Measurements from ENCODE around the gene WIZ.

The WIZ gene

DNA sequence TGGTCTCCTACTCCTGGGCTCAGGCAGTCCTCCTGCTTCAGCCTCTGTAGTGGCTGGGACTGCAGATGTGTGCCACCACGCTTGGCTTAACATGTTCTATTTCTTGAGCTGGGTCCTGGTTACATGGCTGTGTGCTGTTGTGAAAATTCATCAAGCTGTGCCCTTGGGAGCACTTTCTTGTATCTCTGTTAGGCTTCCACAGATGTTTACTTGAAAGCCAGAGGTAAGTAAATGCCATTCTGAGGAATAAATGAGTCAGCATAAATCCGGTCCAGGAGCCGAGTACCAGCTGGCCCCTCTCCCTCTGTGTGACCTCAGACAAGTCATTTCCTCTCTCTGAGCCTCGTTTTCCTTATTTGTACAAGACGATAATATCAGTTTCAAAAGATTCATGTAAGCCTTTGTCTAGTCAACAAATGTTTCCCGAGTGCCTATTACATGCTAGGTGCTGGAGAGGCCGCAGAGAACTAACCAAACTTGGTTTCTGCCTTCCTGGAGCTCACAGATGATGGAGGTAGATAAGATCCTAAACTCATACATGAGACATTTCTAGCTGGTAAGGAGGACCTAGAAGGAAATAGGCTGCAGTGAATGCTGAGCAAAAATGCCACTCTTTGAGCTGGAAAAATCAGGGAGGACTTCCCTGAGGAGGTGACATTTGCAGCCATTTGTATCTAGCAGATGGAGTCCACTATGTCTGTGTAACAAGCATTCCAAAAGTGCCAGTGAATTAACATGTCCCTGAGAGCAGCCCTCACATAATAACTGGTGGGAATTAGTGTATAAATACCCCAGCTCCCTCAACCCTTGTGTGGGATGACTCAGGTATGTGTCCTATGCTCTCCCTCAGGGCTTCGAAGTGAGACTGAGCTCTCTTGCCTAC, 17.3 kb upstream of the WIZ start:
- Histone ChIP-seq H3K36me3 (no peaks in the 10 kb centered on the region), H3K27me3 (peaks cover 34% of the 10 kb centered on the region), H3K4me3 (ENCODE audit: low read depth, low read length) (no peak overlapping the region), H3K9me3 (no peaks in the 10 kb centered on the region), H3K4me1 (no peaks in the 10 kb centered on the region)
- DNase-seq: no peak
- TF ChIP-seq, protein P1, sequence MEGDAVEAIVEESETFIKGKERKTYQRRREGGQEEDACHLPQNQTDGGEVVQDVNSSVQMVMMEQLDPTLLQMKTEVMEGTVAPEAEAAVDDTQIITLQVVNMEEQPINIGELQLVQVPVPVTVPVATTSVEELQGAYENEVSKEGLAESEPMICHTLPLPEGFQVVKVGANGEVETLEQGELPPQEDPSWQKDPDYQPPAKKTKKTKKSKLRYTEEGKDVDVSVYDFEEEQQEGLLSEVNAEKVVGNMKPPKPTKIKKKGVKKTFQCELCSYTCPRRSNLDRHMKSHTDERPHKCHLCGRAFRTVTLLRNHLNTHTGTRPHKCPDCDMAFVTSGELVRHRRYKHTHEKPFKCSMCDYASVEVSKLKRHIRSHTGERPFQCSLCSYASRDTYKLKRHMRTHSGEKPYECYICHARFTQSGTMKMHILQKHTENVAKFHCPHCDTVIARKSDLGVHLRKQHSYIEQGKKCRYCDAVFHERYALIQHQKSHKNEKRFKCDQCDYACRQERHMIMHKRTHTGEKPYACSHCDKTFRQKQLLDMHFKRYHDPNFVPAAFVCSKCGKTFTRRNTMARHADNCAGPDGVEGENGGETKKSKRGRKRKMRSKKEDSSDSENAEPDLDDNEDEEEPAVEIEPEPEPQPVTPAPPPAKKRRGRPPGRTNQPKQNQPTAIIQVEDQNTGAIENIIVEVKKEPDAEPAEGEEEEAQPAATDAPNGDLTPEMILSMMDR (IDR thresholded peaks at IDR 0.05; ENCODE audit: low read depth, low read length): no peak

DNA sequence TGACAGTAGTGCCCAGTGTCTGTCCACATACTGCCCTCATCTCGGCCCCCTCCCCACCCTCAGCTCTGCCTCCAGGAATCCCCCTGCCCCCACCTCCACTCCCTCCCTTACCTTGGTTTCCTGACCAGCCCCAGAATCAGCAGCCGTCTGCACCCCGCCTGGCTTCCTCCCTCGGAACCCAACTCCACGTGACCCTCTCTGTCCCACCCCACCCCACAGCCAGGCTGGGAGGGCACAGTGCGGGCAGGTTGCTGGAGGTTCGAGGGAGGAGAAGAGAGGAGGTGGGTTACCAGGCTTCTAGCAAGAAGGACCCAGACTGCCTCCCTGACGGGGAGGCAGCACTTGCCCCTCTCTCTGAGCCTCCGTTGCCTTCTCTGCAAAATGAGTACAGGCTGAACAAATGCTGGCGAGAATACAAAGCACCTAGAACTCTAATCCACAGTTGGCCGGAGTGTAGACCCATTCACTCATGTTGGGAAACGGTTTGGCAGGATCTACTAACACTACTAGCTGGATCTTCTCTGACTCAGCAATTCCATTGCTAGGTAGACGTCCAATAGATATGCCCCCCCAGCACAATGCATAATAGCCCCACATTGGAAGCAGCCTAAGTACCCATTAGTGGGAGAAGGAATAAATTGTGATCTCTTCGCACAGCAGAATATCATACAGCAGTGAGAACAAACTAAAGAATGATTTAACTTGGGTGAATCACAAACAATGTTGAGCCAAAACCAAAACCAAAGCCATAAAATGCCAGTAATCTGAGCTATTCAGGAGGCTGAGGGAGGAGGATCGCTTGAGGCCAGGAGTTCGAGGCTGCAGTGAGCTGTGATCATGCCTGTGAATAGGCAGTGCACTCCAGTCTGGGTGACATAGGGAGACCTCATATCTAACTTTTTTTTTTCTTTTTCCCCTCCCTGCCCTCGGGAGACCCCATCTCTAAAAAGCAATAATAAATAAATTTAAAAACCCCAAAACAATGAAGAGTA, 14.9 kb upstream of the WIZ start, which contains the start of gene RASAL3:
Gene RASAL3, minus strand, starts transcription at position 151 of the 992 bp plus-strand sequence. CDS start 186 bp downstream, outside the sequence.
- H3K9me3 ChIP-seq: no peaks in the 10 kb centered on the region
- DNase-seq: no peak
- H3K27me3 ChIP-seq: peaks cover 23% of the 10 kb centered on the region
- TF ChIP-seq, protein P1 (IDR thresholded peaks at IDR 0.05; ENCODE audit: low read depth, low read length): no peak
- no peak within 1 kb of the TSS for H3K4me3 ChIP-seq (ENCODE audit: low read depth, low read length)
- H3K4me1 ChIP-seq: no peaks in the 10 kb centered on the region
- no peaks in the 10 kb centered on the region for H3K36me3 ChIP-seq

DNA sequence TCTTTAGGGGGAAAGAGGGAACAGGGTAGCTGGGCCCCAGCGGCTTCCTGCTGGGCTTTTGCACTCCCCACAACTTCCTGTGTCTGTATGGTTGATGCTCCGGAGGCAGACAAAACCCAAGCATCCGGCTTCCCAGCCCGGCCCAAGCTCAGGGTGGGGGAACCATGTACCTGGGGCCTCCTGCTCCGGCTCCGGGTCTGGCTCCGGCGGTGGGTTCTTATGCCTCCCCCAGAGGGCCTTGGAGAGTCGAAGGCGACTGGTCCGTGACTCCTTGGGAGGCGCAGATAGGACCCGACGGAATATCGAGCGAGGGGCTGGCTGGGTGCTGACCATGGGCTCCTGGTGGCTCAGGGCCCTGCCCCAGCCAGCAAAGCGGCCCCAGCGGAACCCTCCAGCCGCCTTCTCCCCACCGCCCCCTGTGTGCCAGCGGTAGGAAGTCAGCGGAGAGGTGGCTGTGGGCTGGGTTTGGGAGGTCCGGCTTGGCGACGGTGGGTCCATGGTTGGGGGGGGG, 14.2 kb upstream of the WIZ start:
- Histone ChIP-seq H3K4me3 (ENCODE audit: low read depth, low read length) (no peak overlapping the region), H3K4me1 (no peaks in the 10 kb centered on the region), H3K27me3 (peaks cover 15% of the 10 kb centered on the region), H3K9me3 (no peaks in the 10 kb centered on the region), H3K36me3 (no peaks in the 10 kb centered on the region)
- DNase-seq: no peak
- TF ChIP-seq, protein P1 (IDR thresholded peaks at IDR 0.05; ENCODE audit: low read depth, low read length): no peak

GRCh38 chr19:15461694-15462093, 11.9 kb upstream of the WIZ start:
- peaks cover 26% of the 10 kb centered on the region for H3K27me3 ChIP-seq
- no peak overlapping the region for H3K4me3 ChIP-seq (ENCODE audit: low read depth, low read length)
- TF ChIP-seq, protein P1 (IDR thresholded peaks at IDR 0.05; ENCODE audit: low read depth, low read length): no peak
- H3K36me3 ChIP-seq: no peaks in the 10 kb centered on the region
- no peaks in the 10 kb centered on the region for H3K4me1 ChIP-seq
- DNase-seq: no peak
- no peaks in the 10 kb centered on the region for H3K9me3 ChIP-seq

GRCh38 chr19:15457701-15458484, 8.1 kb upstream of the WIZ start:
- no peak overlapping the region for H3K4me3 ChIP-seq (ENCODE audit: low read depth, low read length)

More at GRCh38 chr19:15457701-15458484, 8.1 kb upstream of the WIZ start:
- H3K9me3 ChIP-seq: no peaks in the 10 kb centered on the region
- no peak for DNase-seq
- peaks cover 24% of the 10 kb centered on the region for H3K27me3 ChIP-seq
- TF ChIP-seq, protein P1 (IDR thresholded peaks at IDR 0.05; ENCODE audit: low read depth, low read length): no peak
- H3K36me3 ChIP-seq: no peaks in the 10 kb centered on the region
- H3K4me1 ChIP-seq: peaks cover 1% of the 10 kb centered on the region

Data from BE2C (cell line).